VCaP (cell line): Measurements from ENCODE around the gene SSRP1.

ENCODE experiments used
- H3K27ac ChIP-seq: fragments of 450-650 bp; 2 replicates; pipeline ENCODE4 v1.5.1; 2017
- TF ChIP-seq, protein P1 (sequence below): fragments of 450-650 bp; conservative IDR thresholded peaks from 2 replicates; pipeline ENCODE4 v1.5.1; 2017; ENCODE audit warnings: mild to moderate bottlenecking, moderate library complexity

The SSRP1 gene, protein sequence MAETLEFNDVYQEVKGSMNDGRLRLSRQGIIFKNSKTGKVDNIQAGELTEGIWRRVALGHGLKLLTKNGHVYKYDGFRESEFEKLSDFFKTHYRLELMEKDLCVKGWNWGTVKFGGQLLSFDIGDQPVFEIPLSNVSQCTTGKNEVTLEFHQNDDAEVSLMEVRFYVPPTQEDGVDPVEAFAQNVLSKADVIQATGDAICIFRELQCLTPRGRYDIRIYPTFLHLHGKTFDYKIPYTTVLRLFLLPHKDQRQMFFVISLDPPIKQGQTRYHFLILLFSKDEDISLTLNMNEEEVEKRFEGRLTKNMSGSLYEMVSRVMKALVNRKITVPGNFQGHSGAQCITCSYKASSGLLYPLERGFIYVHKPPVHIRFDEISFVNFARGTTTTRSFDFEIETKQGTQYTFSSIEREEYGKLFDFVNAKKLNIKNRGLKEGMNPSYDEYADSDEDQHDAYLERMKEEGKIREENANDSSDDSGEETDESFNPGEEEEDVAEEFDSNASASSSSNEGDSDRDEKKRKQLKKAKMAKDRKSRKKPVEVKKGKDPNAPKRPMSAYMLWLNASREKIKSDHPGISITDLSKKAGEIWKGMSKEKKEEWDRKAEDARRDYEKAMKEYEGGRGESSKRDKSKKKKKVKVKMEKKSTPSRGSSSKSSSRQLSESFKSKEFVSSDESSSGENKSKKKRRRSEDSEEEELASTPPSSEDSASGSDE

GRCh38 chr11:57335343-57336110 lies at the start of gene SSRP1:
TSS of gene SSRP1 (minus strand) at chr11:57335892. CDS start at chr11:57335121, 771 bp downstream.
- peak within 1 kb of the TSS; percentile 93 for H3K27ac ChIP-seq
- TF ChIP-seq, protein P1, sequence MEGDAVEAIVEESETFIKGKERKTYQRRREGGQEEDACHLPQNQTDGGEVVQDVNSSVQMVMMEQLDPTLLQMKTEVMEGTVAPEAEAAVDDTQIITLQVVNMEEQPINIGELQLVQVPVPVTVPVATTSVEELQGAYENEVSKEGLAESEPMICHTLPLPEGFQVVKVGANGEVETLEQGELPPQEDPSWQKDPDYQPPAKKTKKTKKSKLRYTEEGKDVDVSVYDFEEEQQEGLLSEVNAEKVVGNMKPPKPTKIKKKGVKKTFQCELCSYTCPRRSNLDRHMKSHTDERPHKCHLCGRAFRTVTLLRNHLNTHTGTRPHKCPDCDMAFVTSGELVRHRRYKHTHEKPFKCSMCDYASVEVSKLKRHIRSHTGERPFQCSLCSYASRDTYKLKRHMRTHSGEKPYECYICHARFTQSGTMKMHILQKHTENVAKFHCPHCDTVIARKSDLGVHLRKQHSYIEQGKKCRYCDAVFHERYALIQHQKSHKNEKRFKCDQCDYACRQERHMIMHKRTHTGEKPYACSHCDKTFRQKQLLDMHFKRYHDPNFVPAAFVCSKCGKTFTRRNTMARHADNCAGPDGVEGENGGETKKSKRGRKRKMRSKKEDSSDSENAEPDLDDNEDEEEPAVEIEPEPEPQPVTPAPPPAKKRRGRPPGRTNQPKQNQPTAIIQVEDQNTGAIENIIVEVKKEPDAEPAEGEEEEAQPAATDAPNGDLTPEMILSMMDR, result 0 out of 2 replicates have a peak, but pooled peaks have one; percentile 9

DNA sequence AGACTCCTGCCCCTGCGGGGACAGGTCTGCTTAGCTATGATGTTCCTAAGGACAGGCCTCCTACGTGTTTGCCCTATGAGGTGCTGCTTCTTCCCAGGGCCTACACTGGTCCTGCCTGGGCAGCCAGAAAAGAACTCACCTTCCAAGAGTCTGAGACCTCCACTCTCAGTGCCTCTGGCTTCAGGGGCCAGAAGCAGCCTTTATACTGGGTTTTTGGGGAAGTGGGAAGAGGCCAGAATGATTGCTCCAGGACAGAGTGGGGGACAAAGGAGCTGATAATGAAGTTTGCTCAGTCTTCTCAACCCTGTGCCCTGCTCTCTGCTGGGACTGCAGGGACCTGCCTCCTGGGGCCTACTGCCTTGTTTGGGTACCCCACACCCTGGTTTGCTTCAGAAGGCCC lies 45.3 kb upstream of the SSRP1 start, which contains the start of gene PRG3:
Gene PRG3 (minus strand): TSS at position 176 of the 400 bp plus-strand sequence. CDS start 442 bp downstream, outside the sequence.
- no peak within 1 kb of the TSS for H3K27ac ChIP-seq
- TF ChIP-seq, protein P1, result no peak

- TF ChIP-seq, protein P1, result no peak
- no peak overlapping the region for H3K27ac ChIP-seq
Observed at GRCh38 chr11:57379732-57380131, 44.0 kb upstream of the SSRP1 start.

DNA sequence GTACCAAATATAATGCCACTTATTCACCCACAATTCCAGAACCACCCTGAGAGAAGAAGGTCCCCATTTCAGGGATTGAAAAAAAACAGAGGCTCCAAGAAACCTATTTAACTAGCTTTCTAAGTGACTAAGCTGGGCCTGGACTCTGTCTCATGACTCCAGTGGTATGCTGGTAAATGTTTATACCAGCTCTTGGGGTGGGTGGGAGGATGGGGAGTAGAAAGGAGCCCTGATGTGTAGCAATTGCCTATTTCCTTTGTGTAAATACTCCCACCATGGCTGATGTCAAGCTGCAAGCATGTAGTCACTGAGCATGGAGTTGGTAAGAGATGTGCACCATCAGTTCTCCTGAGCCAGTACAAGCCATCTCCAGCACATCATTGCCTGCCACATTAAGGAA lies 42.5 kb upstream of the SSRP1 start:
- H3K27ac ChIP-seq, result no peak overlapping the region
- TF ChIP-seq, protein P1, result no peak

GRCh38 chr11:57377107-57377506 lies 41.4 kb upstream of the SSRP1 start:
- no peak overlapping the region for H3K27ac ChIP-seq
- TF ChIP-seq, protein P1, result no peak

DNA sequence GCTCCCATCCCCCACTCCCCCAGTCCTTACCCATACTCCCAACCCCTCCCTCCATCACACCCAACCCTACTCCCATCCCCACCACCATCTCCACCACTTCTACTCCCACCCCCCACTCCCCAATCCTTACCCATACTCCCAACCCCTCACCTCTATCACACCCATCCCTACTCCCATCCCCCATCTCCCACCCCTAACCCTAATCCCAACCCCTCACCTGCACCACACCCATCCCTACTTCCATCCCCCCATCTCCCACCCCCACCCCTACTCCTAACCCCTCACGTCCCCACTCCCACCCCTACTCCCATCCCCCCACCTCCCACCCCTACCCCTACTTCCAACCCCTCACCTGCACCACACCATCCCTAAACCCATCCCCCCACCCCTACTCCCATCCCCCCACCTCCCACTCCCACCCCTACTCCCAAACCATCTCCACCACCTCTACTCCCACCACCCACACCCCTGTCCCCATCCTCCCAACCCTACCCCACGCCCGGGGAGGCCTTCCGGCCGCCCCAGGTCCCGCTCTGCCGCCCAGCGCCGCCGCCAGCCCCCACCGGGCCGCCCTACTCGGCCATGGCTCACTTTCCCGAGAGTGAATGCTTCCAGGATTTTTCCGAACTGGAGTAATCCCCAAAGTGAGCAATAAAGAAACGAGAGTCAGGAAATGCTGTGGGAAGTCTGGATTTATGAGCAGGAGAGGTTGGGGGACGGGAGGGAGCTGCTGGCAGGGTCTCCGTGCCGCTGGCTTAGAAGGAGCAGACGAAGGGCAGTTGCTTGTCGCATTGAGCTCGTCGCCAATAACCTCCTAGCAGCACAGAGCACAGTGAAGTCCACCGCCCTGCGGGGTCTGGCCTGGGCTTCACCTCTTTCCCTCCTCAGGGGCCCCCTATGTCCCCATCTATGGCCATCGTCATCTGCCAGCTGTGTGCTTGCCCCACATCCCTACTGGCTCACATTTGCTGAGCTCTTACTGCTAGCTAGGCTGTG lies 40.7 kb upstream of the SSRP1 start:
- no peak overlapping the region for H3K27ac ChIP-seq
- TF ChIP-seq, protein P1, result no peak
